ENCODE data around the gene PPARD.
A peak's percentile ranks its signal among the peaks of the same experiment; 100 is the strongest.

The PPARD gene

GRCh38 chr6:35351422-35351821 is 9.1 kb downstream of the PPARD start:
- intact Hi-C loops (cut with DNase I), result loop anchor here (10.0 kb wide), 1 partner anchor 393 kb away; no protein-coding TSS in a partner anchor
- peak in 1 of 10 donors; percentile 45 for DNase-seq

DNA sequence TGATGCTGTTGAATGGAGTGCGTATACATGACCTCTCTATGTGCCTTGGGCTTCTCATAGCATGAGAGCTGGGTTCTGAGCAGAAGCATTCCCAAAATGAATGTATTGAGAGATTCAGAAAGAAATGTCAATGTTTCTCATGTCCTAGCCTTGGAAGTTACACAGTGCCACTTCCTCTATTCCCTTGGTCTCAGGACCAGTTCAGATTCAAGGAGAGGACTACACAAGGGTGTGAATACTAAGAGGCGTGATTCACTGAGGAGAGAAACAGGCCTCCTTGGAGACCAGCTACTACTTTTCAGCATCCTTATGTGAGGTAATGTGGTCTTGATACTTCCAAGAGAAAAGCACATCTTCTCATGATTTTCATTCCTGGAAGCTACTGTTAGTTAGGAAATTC is 10.4 kb downstream of the PPARD start:
- no peak for DNase-seq
- intact Hi-C loops (cut with DNase I), result loop anchor here (10.0 kb wide), 1 partner anchor 392 kb away; no protein-coding TSS in a partner anchor

GRCh38 chr6:35354361-35355135 is 12.2 kb downstream of the PPARD start:
- intact Hi-C loops (cut with DNase I), result loop anchor here (10.0 kb wide), 1 partner anchor 390 kb away; no protein-coding TSS in a partner anchor
- DNase-seq, result peak in 1 of 10 donors; percentile 34

DNA sequence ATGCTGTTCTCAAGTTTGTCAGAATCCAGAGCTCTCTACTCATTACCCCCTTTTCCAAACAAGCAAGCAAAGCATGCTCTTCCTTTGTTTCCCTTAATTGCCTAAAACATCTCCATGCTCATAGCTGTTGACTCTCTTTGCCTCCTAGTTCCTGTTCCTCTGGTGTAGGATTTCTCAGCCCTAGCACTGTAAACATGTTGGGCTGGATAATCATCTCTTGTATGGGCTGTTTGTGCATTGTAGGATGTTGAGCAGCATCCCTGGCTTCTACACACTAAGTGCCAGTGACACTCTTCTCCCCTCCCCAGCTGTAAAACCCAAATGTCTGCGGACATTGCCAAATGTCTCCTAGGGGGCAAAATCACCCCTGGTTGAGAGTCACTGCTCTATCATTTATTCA is 14.0 kb downstream of the PPARD start:
- peak in 1 of 10 donors; percentile 12 for DNase-seq
- intact Hi-C loops (cut with DNase I), result loop anchor here (10.0 kb wide), 1 partner anchor 388 kb away; no protein-coding TSS in a partner anchor

- DNase-seq, result peak in 1 of 10 donors; percentile 75
- intact Hi-C loops (cut with DNase I), result loop anchor here (10.0 kb wide), 1 partner anchor 387 kb away; no protein-coding TSS in a partner anchor
Observed at GRCh38 chr6:35357677-35358076, 15.3 kb downstream of the PPARD start.

GRCh38 chr6:35358086-35358485 is 15.7 kb downstream of the PPARD start:
- intact Hi-C loops (cut with DNase I), result loop anchor here (10.0 kb wide), 1 partner anchor 387 kb away; no protein-coding TSS in a partner anchor
- DNase-seq, result peak in 1 of 10 donors; percentile 4

DNA sequence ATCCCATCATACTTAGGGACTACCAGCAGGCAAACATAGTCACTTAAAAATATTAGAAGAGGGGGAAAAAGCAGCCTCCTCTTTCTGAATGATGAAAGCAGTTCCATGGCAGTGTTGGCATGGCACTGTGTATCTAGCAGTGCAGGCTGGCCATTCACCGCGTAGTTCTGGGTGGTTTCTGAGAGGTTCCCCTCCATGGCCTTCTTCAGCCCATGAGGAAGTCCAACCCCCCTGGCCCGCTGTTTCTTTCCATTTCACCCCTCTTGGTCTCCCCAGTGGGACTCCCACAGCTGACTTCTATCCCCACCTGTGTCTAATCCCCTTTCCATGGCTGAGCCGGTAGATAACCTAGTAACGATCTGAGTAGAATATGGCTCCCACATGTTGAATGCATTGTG is 17.0 kb downstream of the PPARD start:
- intact Hi-C loops (cut with DNase I), result loop anchor here (10.0 kb wide), 1 partner anchor 385 kb away; no protein-coding TSS in a partner anchor
- DNase-seq, result peak in 1 of 10 donors; percentile 21

DNA sequence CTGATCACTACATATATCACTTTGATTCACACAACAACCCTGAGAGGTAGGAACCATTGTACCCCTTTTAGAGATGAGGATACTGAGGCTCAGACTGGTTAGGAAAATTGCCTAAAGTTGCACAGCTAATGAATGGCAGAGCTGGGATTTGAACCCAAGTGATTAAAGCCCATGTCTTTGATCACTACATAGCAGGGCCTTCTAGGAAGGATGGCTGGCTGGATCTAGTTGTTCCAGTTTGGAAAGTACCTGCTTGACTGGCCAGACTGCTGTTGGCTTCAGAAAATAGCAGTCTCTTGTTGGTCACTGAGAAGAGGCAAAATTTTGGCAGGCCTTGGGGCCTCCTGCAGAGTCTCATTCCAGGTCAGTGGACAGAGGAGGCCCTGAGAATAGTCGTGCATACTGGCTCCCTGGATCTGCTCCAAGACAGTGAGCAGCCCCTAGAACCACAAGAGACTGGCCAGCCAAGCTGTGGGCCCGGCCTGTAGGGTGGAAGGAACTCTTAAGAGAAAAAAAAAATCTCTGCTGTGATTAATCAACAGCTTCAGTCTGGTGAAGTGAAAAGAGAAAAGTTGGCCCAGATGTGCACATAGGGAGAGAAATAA is 17.5 kb downstream of the PPARD start:
- intact Hi-C loops (cut with DNase I), result loop anchor here (10.0 kb wide), 1 partner anchor 385 kb away; no protein-coding TSS in a partner anchor
- peak in 7 of 10 donors; percentile 38 to 89 (median 57) for DNase-seq

DNA sequence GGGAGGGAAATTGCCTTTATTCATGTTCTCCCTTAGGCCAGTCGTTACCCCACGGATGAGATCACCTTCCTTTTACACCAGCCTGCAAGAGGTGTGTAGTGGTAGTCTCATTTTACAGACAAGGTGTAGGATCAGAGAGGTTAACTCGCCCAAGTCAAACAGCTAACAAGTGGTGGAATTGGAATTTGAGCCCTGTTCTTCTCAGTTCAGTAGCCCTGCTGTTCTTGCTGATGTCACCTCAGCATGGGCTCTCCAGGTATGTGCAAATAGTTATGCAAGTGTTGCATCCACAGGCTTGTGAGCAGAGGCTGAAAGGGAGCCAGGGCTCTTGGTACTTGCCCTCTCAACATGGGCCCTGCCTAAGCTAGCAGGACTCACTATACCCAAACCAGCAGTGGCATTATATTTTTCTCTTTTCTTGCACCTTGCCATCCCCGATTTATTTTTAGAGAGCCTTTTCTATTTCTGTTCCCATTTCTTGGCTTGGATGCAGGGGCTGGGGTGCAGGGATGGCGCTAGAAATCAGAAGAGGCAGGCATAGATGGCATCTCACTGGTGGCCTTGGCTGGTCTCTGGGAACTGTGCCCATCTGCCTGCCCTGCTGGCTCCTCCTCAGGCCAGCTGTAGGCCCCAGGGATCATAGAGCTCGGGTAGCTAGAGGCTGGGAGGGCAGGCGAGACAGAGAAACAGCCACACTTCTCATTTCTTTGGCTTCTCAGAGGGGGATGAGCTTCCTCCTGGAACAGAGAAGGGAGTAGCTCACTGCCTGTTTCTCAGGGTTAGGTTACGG is 18.2 kb downstream of the PPARD start:
- peak; percentile 51 to 96 (median 74) for DNase-seq
- intact Hi-C loops (cut with DNase I), result no loop called here

DNA sequence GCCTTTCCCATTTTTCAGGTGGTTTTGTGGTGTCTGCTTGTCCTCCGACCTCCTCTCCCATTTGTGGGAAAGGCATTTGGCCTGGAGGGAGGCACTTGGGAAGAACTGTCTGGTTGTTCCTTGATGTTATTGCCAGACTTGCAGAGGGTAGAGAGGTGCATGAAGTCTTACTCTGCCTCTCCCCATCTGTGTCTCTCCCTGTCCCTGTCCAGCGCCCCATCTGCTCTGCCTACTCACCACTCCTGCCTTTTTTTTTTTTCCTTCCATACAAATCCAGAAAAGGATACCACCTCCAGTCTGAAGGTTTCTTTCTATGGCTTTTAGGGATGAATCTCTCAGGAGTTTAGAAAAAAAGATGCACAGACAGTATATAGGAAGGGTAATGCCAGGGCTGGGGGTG is 19.8 kb downstream of the PPARD start:
- intact Hi-C loops (cut with DNase I), result no loop called here

GRCh38 chr6:35363293-35363750 is 21.0 kb downstream of the PPARD start:
- peak in 1 of 10 donors; percentile 66 for DNase-seq
- intact Hi-C loops (cut with DNase I), result no loop called here

More for the DNA sequence above, 19.8 kb downstream of the PPARD start:
- DNase-seq, result peak in 2 of 10 donors; percentile 30 to 70

GRCh38 chr6:35365594-35366203 is 23.3 kb downstream of the PPARD start:
- intact Hi-C loops (cut with DNase I), result no loop called here
- no peak for DNase-seq

DNA sequence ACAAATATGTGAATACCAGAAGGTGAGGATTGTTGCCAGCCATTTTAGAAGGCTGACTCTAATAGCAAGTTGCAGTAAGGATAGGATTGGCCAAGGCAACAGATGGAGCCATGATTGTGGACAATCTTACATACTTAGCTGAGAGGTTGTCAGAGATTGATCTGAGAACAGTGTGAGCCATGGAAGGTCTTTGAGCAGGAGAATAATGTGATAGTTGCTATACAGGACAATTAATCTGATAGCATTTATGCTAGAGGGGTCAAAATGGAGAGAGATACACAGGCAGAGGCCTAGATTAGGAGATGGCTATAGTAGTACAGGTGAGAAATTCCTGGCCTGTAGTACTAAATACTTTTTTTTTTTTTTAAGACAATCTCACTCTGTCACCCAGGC is 23.8 kb downstream of the PPARD start:
- intact Hi-C loops (cut with DNase I), result no loop called here
- no peak for DNase-seq

- intact Hi-C loops (cut with DNase I), result no loop called here
- peak in 1 of 10 donors; percentile 18 for DNase-seq
Observed at GRCh38 chr6:35367646-35368037, 25.3 kb downstream of the PPARD start.

DNA sequence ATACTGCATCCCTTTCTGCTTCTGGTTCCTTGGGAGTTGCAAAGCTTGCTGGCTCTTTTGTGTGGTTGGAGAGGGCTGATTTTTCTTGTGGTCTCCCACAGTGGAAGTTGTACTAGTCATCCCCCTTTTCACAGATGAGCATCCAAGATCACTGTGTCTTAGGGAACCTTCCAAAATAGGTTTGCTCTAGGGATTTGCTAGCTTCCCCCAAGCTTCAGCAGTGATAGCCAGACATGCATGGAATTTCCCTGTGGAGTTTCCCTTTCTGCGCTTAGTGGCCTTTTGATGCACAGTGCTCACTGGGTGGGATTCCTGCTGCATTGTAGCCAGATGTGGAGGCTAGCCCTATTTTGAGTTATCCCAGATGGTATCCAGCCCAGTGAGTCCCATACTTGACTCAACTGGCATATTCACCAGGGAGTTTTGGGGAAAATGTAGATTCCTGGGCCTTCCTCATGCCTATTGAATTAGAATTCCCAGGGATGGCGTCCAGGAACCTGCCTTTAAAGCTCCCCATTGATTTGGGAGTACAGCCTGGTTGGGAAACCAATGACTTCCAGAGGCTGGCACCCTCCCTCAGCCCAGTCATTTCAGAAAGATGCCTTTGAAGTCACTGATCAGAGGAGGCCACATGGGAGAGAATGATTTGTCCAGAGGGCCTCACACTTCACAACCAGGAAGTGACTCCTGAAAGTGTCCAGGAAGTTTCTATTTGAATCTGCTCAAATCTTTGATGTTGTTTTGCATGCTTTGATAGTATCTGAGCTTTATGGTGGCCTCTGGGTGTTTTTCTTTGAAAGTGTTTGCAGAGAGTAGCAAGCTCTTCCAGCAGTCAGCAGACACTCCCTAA is 25.9 kb downstream of the PPARD start:
- intact Hi-C loops (cut with DNase I), result no loop called here
- peak in 1 of 10 donors; percentile 8 for DNase-seq

DNA sequence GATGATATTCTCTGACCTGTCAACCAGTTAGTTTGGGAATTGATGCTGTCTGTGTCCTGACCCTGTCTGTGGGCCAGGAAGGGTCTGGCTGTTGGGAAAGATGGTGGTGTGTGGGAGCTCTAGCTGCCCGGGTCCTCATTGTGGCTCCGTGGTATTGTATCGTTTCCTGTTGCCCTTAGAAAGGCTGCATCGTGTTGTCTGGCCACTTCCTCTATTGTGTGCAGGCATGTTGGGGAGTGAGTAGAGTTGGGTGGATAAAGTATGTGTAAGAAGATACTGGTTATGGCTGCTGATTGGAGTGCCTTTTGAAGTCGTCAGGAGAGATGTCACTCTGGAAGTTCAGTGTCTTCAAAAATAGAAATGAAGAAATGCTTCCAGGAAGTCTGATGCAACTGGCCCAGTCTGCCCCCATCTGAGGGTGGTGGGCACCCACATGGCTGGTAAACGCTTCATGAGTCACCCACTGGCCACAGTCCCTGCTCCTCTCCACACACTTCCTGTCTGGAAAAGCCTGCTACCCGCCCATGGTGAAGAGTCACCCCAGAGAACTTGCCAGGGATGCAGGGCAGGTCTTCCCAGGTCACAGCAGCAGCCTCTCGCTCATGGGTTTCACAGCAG is 27.9 kb downstream of the PPARD start:
- DNase-seq, result peak in 8 of 10 donors; percentile 22 to 93 (median 44)
- intact Hi-C loops (cut with DNase I), result no loop called here

DNA sequence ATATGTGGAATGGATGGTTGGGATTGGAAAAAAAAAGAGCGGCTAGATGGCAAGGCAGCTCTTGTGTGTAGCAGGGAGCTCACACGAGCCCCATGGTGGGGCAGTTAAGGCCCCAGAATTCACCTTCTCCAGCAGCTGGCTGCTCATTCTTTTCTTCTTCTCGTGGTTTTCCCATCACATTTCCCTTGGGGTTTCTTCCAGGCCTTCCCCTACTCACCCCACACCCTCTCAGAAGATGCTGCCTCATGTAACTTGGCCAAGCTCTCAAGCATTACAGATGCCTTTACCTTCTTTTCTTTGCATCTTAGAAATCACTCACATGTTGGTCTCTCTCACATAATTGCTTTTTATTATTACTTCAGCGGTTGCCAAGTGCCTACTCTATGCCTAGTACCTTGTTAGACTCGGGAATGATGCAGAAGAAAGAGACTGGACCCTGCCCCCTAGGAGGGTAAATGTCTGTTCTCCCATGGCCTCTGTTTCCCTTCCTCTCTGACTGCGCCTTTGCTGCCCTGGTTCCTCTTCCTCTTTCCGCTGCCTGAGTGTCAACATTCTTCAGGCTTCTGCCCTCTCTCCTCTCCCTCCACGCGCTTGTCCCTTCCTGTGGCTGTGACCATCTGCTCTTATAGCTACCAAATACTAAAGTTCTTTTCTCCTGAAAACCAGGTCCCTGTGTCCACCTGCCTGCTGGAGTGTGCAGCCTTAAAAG is 28.6 kb downstream of the PPARD start:
- intact Hi-C loops (cut with DNase I), result no loop called here
- peak in 2 of 10 donors; percentile 42 to 85 for DNase-seq
